Spinal cord (tissue), 10 donors: ENCODE data around the gene TCF7L2. TPM values are rescaled to one million over a fixed set of nuclear protein-coding genes. Genes with fewer than 3 reads are reported as not detected.

ENCODE experiments used
- DNase-seq, 6 donors: peaks; one replicate each; pipeline versions ENCODE4 v3.0.0 to v3.0.0-alpha.2; 2013 to 2015; ENCODE audit warnings: low spot score in 6 of 6, low read depth in 4 of 6
- H3K27ac ChIP-seq: one replicate; pipeline ENCODE4 v1.5.1; 2013; ENCODE audit warnings: low read depth, low read length, control low read depth
- H3K27me3 ChIP-seq: one replicate; pipeline ENCODE4 v1.6.1; 2013; ENCODE audit warnings: low read length; ENCODE audit not compliant: control insufficient read depth, insufficient read depth
- H3K36me3 ChIP-seq: one replicate; pipeline ENCODE4 v1.6.1; 2013; ENCODE audit warnings: low read length; ENCODE audit not compliant: control insufficient read depth, insufficient read depth
- H3K4me1 ChIP-seq: one replicate; pipeline ENCODE4 v1.6.1; 2013; ENCODE audit warnings: low read length; ENCODE audit not compliant: control insufficient read depth, insufficient read depth
- H3K4me3 ChIP-seq: one replicate; pipeline ENCODE4 v1.5.1; 2013; ENCODE audit warnings: low read depth, low read length, control low read depth
- H3K9me3 ChIP-seq: one replicate; pipeline ENCODE4 v1.6.1; 2013; ENCODE audit warnings: low read length; ENCODE audit not compliant: control insufficient read depth, insufficient read depth
- WGBS: methylation state at CpG from one replicate; pipeline ENCODE4 v1.1.5; 2013; ENCODE audit warnings: missing lambda C conversion rate; ENCODE audit not compliant: insufficient coverage; 5-methylcytosine and 5-hydroxymethylcytosine counted together
- long read RNA-seq, 4 donors: transcript quantifications; one replicate each; lab custom pipeline, GENCODE V29; 2026
- polyA plus RNA-seq, 2 donors: library from polyadenylated mRNA; unstranded; fragments of 120-200 nt; gene quantifications; one replicate each; pipeline ENCODE4 v1.2.1, GENCODE V29; 2013; ENCODE audit not compliant: insufficient read length in 2 of 2
- total RNA-seq, 2 donors: library from RNA; depleted of rRNA in 1 of 2; stranded (reverse); fragments of 120-200 nt in 1 of 2; fragments of >200 nt in 1 of 2; gene quantifications; one replicate each; pipeline versions ENCODE4 v1.2.3 to v1.2.4, GENCODE V29; 2013 to 2014
- donor health status: healthy.

The TCF7L2 gene
- total RNA-seq (10 to 100 TPM; 12.9 to 14.5 TPM), polyA plus RNA-seq (10 to 100 TPM; 58.7 to 75.5 TPM)
- long read RNA-seq, donor 1, partial matches to known transcripts: 6 of 7 reads
- long read RNA-seq, donor 1, other reads (novel, unspliced or antisense): 0 of 7 reads
- long read RNA-seq, donor 2, partial matches to known transcripts: 0 of 1 reads
- long read RNA-seq, donor 2, other reads (novel, unspliced or antisense): 0 of 1 reads
- long read RNA-seq, donor 3, partial matches to known transcripts: 0 of 1 reads
- long read RNA-seq, donor 3, other reads (novel, unspliced or antisense): 0 of 1 reads
- long read RNA-seq, donor 4: 0 reads

DNA sequence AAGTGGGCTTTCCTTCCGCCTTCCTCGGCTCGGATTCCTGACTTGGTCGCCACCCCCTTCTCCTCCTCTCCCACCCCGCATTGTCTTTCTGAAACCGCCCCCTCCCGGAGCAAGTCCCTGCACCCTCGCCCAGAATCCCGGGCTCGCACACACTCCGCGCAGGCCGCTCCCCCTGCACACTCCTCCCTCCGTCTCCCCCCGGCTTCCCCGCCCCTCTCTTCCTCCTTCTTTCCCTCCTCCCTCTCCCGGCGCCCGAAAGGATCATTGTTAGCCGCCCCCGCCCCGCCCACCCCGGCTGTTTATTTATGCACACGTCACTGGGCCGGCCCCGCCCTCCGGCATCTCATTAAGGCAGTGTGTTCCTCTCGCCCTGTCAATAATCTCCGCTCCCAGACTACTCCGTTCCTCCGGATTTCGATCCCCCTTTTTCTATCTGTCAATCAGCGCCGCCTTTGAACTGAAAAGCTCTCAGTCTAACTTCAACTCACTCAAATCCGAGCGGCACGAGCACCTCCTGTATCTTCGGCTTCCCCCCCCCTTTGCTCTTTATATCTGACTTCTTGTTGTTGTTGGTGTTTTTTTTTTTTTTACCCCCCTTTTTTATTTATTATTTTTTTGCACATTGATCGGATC, at the start of gene TCF7L2:
Gene TCF7L2 (plus strand): TSS at position 373 of the 633 bp plus-strand sequence. CDS start 510 bp downstream, outside the sequence.
- Histone ChIP-seq H3K27ac (peak within 1 kb of the TSS; percentile 91), H3K36me3 (no peaks in the 10 kb centered on the region), H3K9me3 (no peaks in the 10 kb centered on the region), H3K4me3 (peak within 1 kb of the TSS; percentile 81), H3K27me3 (peaks cover 32% of the 10 kb centered on the region), H3K4me1 (peaks cover 14% of the 10 kb centered on the region)
- peak in 5 of 6 donors; percentile 83 to 98 (median 89) for DNase-seq
- under 1% methylated on average over 26 of the region's 39 CpGs for WGBS

DNA sequence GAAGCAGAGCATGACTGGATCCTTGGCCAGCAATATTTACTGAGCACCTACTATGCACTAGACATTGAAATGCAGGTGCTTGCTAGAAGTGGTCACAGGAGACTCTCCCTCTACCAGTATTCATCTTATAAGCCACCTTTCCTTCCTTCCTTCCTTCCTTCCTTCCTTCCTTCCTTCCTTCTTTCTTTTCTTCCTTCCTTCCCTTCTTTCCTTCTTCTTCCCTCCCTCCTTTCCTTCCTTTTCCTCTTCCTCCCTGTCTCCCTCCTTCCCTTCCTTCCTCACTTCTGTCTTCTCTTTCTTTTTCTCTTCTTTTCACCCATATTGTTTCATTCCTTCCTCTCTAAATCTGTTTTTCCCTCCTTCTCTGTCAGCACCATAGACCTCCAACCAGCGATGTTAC, 47.3 kb upstream of the TCF7L2 start:
- H3K27ac ChIP-seq: no peak overlapping the region
- WGBS: 100% methylated on average over 1 of the region's 1 CpG
- peaks cover 8% of the 10 kb centered on the region for H3K4me1 ChIP-seq
- no peaks in the 10 kb centered on the region for H3K27me3 ChIP-seq
- no peaks in the 10 kb centered on the region for H3K36me3 ChIP-seq
- no peaks in the 10 kb centered on the region for H3K9me3 ChIP-seq
- no peak overlapping the region for H3K4me3 ChIP-seq
- DNase-seq: no peak

DNA sequence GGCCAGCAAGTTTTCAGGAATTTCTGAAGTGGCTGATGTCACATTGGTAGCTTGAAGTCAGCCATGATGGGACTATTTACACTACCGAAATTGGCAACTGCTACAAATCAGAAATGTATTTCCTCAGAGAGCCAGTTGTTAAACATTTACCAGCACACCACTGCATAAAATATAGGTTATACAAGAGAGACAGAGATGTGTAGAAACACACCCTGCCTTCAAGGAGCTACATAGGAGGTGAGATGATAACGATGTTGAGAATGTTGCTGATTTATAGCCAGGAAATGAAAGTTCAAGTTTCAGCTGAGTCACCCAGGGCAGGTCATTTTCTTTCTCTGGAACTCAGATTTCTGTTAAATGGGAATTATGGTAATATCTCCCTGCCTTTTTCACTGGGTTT, 46.0 kb upstream of the TCF7L2 start:
- Histone ChIP-seq H3K27ac (no peak overlapping the region), H3K4me3 (no peak overlapping the region), H3K9me3 (no peaks in the 10 kb centered on the region), H3K36me3 (no peaks in the 10 kb centered on the region), H3K4me1 (peaks cover under 1% of the 10 kb centered on the region), H3K27me3 (no peaks in the 10 kb centered on the region)
- WGBS: 80% methylated on average over 1 of the region's 2 CpGs
- no peak for DNase-seq

DNA sequence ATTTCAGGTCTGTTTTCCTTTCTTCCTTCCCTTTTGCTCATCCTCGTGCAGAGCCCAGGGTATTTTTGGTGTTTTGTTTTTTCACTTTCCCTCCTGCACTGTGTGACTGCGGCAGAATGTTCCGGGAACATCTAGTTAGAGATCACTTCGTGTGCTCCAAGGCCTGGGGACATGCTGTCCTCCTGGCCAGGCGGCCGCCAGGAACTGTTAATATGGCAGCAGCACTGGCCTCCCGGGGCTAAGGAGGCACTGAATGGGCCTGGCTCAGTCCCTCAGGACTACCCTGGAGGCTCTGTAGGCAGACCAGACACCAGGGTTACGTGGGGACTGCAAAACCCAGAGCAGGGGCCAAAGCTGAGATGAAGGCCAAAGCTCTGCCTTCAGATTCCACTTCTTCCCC, 43.1 kb upstream of the TCF7L2 start:
- Histone ChIP-seq H3K36me3 (no peaks in the 10 kb centered on the region), H3K27me3 (no peaks in the 10 kb centered on the region), H3K4me3 (no peak overlapping the region), H3K9me3 (no peaks in the 10 kb centered on the region), H3K27ac (no peak overlapping the region), H3K4me1 (no peaks in the 10 kb centered on the region)
- no peak for DNase-seq
- 95% methylated on average over 7 of the region's 8 CpGs for WGBS

DNA sequence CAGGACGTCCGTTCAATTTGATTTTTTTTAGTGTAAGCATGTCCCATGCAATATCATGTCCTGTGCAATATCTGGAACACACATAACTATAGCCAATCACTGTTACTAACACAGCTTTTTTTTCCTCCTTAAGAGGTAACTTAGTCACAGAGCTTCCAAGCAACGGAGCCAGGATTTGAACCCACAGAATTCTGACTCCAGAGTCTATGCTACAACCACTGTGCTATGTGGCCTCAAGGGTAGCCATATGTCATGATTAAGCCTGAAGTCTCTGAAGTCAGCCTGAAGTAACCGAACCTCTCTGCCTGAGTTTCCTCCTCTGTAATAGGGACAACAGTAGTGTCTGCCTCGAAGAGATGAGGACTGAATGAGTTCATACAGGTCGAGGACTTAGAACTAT, 42.2 kb upstream of the TCF7L2 start:
- Histone ChIP-seq H3K4me3 (no peak overlapping the region), H3K4me1 (no peaks in the 10 kb centered on the region), H3K9me3 (no peaks in the 10 kb centered on the region), H3K36me3 (no peaks in the 10 kb centered on the region), H3K27ac (no peak overlapping the region), H3K27me3 (no peaks in the 10 kb centered on the region)
- 84% methylated on average over 3 of the region's 6 CpGs for WGBS
- no peak for DNase-seq

DNA sequence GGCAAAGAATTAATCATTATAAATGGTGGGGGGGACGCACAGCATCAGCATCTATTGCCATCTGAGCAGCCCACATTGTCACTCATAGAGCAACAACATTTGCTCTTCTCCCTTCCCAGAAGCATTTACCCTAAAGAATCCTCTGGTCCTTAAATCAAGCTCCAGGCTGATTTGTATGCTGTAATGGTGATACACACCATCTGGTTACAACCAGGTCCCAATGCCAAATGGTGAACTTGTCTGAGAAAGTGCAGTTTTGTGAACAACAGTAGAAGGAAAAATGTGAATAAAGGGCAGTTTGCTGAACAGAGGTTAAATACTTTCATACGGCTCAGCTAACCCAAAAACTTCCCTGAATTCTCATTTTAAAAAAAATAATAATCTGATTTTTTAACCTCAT, 38.8 kb upstream of the TCF7L2 start:
- no peaks in the 10 kb centered on the region for H3K27me3 ChIP-seq
- no peaks in the 10 kb centered on the region for H3K36me3 ChIP-seq
- H3K4me1 ChIP-seq: no peaks in the 10 kb centered on the region
- no peak overlapping the region for H3K27ac ChIP-seq
- no peak overlapping the region for H3K4me3 ChIP-seq
- peak in 2 of 6 donors; percentile 15 to 20 for DNase-seq
- H3K9me3 ChIP-seq: no peaks in the 10 kb centered on the region
- WGBS: no CpG with 5 or more reads among the region's 2 CpGs

DNA sequence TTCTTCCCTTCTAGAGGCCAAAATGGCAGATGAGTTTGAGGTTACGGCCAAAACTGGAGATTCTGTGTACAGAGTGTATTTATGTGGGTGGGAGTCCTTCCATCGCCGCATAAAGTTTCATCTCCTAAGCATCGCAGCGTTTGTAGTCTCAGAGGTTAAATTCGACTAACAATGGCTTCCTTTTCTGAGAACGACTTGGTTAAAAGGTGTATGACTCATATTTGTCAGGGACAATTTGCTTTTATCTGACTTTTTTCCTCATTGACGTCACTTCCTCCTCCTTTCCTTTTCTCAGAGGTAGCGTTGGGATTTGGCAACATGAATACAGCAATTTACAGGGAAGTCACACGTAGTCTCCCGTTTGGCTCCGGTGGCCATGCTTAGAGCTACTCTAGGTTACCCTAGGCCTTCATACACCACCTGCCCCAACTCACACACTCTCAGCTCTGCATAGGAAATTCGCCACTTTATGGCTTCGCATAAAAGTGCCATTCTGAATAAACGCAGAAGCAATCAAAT, 37.6 kb upstream of the TCF7L2 start:
- Histone ChIP-seq H3K36me3 (no peaks in the 10 kb centered on the region), H3K9me3 (no peaks in the 10 kb centered on the region), H3K27me3 (no peaks in the 10 kb centered on the region), H3K4me3 (no peak overlapping the region), H3K27ac (no peak overlapping the region), H3K4me1 (no peaks in the 10 kb centered on the region)
- WGBS: 82% methylated on average over 10 of the region's 15 CpGs
- DNase-seq: no peak

DNA sequence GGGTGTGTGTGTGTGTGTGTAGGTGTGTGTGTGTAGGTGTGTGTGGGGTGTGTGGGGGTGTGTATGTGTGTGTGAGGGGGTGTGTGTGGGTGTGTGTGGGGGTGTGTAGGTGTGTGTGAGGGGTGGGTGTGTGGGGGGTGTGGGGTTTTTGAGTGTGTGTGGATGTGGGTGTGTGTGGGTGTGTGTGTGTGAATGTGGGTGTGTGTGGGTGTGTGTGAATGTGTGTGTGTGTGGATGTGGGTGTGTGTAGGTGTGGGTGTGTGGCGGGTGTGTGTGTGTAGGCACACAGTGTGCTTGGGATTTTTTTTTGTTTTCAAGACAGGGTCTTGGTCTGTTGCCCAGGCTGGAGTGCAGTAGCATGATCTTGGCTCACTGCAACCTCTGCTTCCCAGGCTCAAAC, 36.8 kb upstream of the TCF7L2 start:
- DNase-seq: peak in 1 of 6 donors; percentile 1

DNA sequence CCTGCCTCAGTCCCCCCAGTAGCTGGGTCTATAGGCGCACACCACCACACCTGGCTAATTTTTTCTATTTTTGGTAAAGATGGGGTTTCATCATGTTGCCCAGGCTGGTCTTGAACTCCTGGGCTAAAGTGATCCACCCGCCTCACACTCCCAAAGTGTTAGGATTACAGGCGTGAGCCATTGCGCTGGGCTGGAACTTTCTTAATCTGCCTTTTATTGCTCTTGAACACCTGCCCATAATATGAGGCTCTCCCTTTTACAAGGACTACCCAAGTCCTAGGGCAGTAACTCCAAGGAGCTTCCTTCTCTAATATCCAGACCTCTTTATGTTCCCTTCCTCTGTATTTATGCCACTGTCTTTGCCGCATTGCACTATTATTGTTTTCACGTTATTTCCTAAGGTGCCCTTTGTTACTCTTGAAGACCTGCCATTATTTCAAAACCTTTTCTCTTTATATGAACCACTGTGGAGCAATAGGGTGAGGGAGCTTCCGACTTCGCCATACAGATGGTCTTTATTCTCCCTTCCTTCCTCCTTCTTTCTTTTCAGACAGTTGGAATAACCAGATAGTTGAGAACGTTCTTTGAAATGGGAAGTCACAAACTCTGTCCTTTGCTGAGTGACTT, 36.3 kb upstream of the TCF7L2 start:
- 100% methylated on average over 3 of the region's 9 CpGs for WGBS
- Histone ChIP-seq H3K27ac (no peak overlapping the region), H3K36me3 (no peaks in the 10 kb centered on the region), H3K4me3 (no peak overlapping the region), H3K9me3 (no peaks in the 10 kb centered on the region), H3K4me1 (no peaks in the 10 kb centered on the region), H3K27me3 (no peaks in the 10 kb centered on the region)
- DNase-seq: no peak

More for the DNA sequence above, 36.8 kb upstream of the TCF7L2 start:
- Histone ChIP-seq H3K36me3 (no peaks in the 10 kb centered on the region), H3K4me1 (no peaks in the 10 kb centered on the region), H3K4me3 (no peak overlapping the region), H3K27ac (no peak overlapping the region), H3K27me3 (no peaks in the 10 kb centered on the region), H3K9me3 (no peaks in the 10 kb centered on the region)
- WGBS: no CpG with 5 or more reads among the region's 1 CpG
